Left lung (tissue), 10 donors: ENCODE data around the gene FSTL5. TPM values are rescaled to one million over a fixed set of nuclear protein-coding genes. Genes with fewer than 3 reads are reported as not detected.

Experiments used
- ATAC-seq: fragments of 200-7000 bp; cut with Tn5 transposase; one replicate; pipeline ENCODE4 v1.9.1; 2020; ENCODE audit warnings: moderate library complexity
- DNase-seq, 4 donors: peaks; one replicate each; pipeline ENCODE4 v3.0.0-alpha.2; 2013 to 2020
- H3K27ac ChIP-seq, 2 donors: fragments of 200-600 bp; sonication (generic) in 1 of 2; one replicate each; pipeline versions ENCODE4 v1.5.0 to v1.8.0; 2020 to 2021
- H3K27me3 ChIP-seq, 2 donors: fragments of 200-600 bp; sonication (generic) in 1 of 2; one replicate each; pipeline versions ENCODE4 v1.5.0 to v1.8.0; 2020 to 2021
- H3K36me3 ChIP-seq, 2 donors: fragments of 200-600 bp; sonication (generic) in 1 of 2; one replicate each; pipeline versions ENCODE4 v1.5.0 to v1.8.0; 2020 to 2021
- H3K4me1 ChIP-seq, 2 donors: fragments of 200-600 bp; one replicate each; pipeline ENCODE4 v1.8.0; 2021
- H3K4me3 ChIP-seq, 2 donors: fragments of 200-600 bp; sonication (generic) in 1 of 2; one replicate each; pipeline versions ENCODE4 v1.5.0 to v1.8.0; 2020 to 2021; ENCODE audit warnings: mild to moderate bottlenecking in 1 of 2
- H3K9me3 ChIP-seq, 2 donors: fragments of 200-600 bp; sonication (generic) in 1 of 2; one replicate each; pipeline versions ENCODE4 v1.5.0 to v1.8.0; 2020 to 2021
- CTCF ChIP-seq, 2 donors: fragments of 200-600 bp; sonication (generic) in 1 of 2; IDR thresholded peaks; one replicate each; pipeline versions ENCODE4 v1.5.0 to v1.8.0; 2021; ENCODE audit warnings: antibody characterized with exemption in 2 of 2
- intact Hi-C, 2 donors: fragments of 100-400 bp; cut with DNase I; formaldehyde crosslinking; loops; one replicate each; pipeline versions ENCODE4 v1.11.2 to v1.14.2; 2022
- polyA plus RNA-seq, 6 donors: library from polyadenylated mRNA; unstranded; fragments of 120-200 nt; gene quantifications; one replicate each; pipeline ENCODE4 v1.2.1, GENCODE V29; 2013; ENCODE audit not compliant: insufficient read length in 6 of 6
- total RNA-seq, 2 donors: library from RNA; stranded (reverse); fragmentation: NEBNext Ultra II Directional; extraction: Animal tissue kit (Norgen Biotek cat#: 25700); gene quantifications; one replicate each; pipeline ENCODE4 v1.2.1, GENCODE V29; 2021
- donor health status: DM: no; HTN: yes; CAD: no.
- donor health status: DM: no; HTN: no; CAD: no.

FSTL5 gene
- total and polyA plus RNA-seq, 8 donors: 0.14 to 0.60 (median 0.31) TPM; not detected in 2

GRCh38 chr4:161651586-161651985 lies 512.2 kb downstream of the FSTL5 start:
- intact Hi-C loops: no loop called here
- Histone ChIP-seq H3K27ac (no peak overlapping the region), H3K36me3 (no peaks in the 10 kb centered on the region), H3K9me3 (no peaks in the 10 kb centered on the region), H3K27me3 (no peaks in the 10 kb centered on the region), H3K4me3 (no peak overlapping the region), H3K4me1 (no peaks in the 10 kb centered on the region)
- ATAC-seq (no peak), DNase-seq (no peak)
- TF ChIP-seq CTCF (IDR thresholded peaks at IDR 0.05): no peak

GRCh38 chr4:161650812-161651211 lies 513.0 kb downstream of the FSTL5 start:
- ATAC-seq (no peak), DNase-seq (no peak)
- H3K36me3 ChIP-seq: no peaks in the 10 kb centered on the region
- H3K9me3 ChIP-seq: no peaks in the 10 kb centered on the region
- TF ChIP-seq CTCF (IDR thresholded peaks at IDR 0.05): no peak
- H3K27me3 ChIP-seq: no peaks in the 10 kb centered on the region
- intact Hi-C loops: no loop called here
- H3K27ac ChIP-seq: no peak overlapping the region
- no peak overlapping the region for H3K4me3 ChIP-seq
- H3K4me1 ChIP-seq: no peaks in the 10 kb centered on the region

GRCh38 chr4:161647757-161648156 lies 516.0 kb downstream of the FSTL5 start:
- intact Hi-C loops: no loop called here
- Histone ChIP-seq H3K27ac (no peak overlapping the region), H3K4me1 (no peaks in the 10 kb centered on the region), H3K4me3 (no peak overlapping the region), H3K9me3 (no peaks in the 10 kb centered on the region), H3K36me3 (no peaks in the 10 kb centered on the region), H3K27me3 (no peaks in the 10 kb centered on the region)
- DNase-seq (no peak), ATAC-seq (no peak)
- TF ChIP-seq CTCF (IDR thresholded peaks at IDR 0.05): no peak

- no peak overlapping the region for H3K4me3 ChIP-seq
- H3K27me3 ChIP-seq: no peaks in the 10 kb centered on the region
- intact Hi-C loops: no loop called here
- no peak overlapping the region for H3K27ac ChIP-seq
- no peak for TF ChIP-seq CTCF (IDR thresholded peaks at IDR 0.05)
- H3K36me3 ChIP-seq: no peaks in the 10 kb centered on the region
- DNase-seq (no peak), ATAC-seq (no peak)
- H3K9me3 ChIP-seq: no peaks in the 10 kb centered on the region
- H3K4me1 ChIP-seq: no peaks in the 10 kb centered on the region
Measured at GRCh38 chr4:161642708-161643107, 521.1 kb downstream of the FSTL5 start.

- no peak for ATAC-seq
- H3K4me3 ChIP-seq: no peak overlapping the region
- H3K4me1 ChIP-seq: no peaks in the 10 kb centered on the region
- no peak for TF ChIP-seq CTCF (IDR thresholded peaks at IDR 0.05)
- intact Hi-C loops: no loop called here
- H3K27ac ChIP-seq: no peak overlapping the region
- H3K36me3 ChIP-seq: no peaks in the 10 kb centered on the region
- no peaks in the 10 kb centered on the region for H3K27me3 ChIP-seq
- H3K9me3 ChIP-seq: no peaks in the 10 kb centered on the region
- no peak for DNase-seq
Measured at GRCh38 chr4:161629694-161630441, 533.9 kb downstream of the FSTL5 start.
